ENCODE measurements around the gene SLCO3A1. TPM values are rescaled to one million over a fixed set of nuclear protein-coding genes. Genes with fewer than 3 reads are reported as not detected.

SLCO3A1 gene
- total RNA-seq, 4 donors from 2014 or later, result 12.1 to 22.3 (median 13.5) TPM

- TF ChIP-seq CTCF (IDR thresholded peaks at IDR 0.05; ENCODE audit: low read depth), result no peak
Measured at GRCh38 chr15:91887921-91888373, 34.4 kb downstream of the SLCO3A1 start.

- no peak for TF ChIP-seq CTCF (IDR thresholded peaks at IDR 0.05; ENCODE audit: low read depth)
Measured at GRCh38 chr15:91889111-91889815, 35.8 kb downstream of the SLCO3A1 start.

GRCh38 chr15:91890614-91891013 lies 37.1 kb downstream of the SLCO3A1 start:
- no peak for TF ChIP-seq CTCF (IDR thresholded peaks at IDR 0.05; ENCODE audit: low read depth)

- TF ChIP-seq CTCF (IDR thresholded peaks at IDR 0.05; ENCODE audit: low read depth), result no peak
Measured at GRCh38 chr15:91891101-91891500, 37.6 kb downstream of the SLCO3A1 start.

GRCh38 chr15:91891788-91892345 lies 38.4 kb downstream of the SLCO3A1 start:
- no peak for TF ChIP-seq CTCF (IDR thresholded peaks at IDR 0.05; ENCODE audit: low read depth)

- no peak for TF ChIP-seq CTCF (IDR thresholded peaks at IDR 0.05; ENCODE audit: low read depth)
Measured at GRCh38 chr15:91892436-91892835, 38.9 kb downstream of the SLCO3A1 start.

GRCh38 chr15:91894606-91895005 lies 41.1 kb downstream of the SLCO3A1 start:
- no peak for TF ChIP-seq CTCF (IDR thresholded peaks at IDR 0.05; ENCODE audit: low read depth)

Measured in subcutaneous adipose tissue (tissue), 4 donors.